Measurements from ENCODE around the gene LOC101059915.
"Not testable (repeated sequence)": the region's sequence is repeated elsewhere in the genome, so short reads cannot be mapped to it uniquely, and the experiment has no call there.

Gene LOC101059915

GRCh38 chrX:71638409-71638808, 28.9 kb upstream of the LOC101059915 start:
- no peak for DNase-seq (ENCODE audit: extremely low read depth, low read depth, low spot score)

DNA sequence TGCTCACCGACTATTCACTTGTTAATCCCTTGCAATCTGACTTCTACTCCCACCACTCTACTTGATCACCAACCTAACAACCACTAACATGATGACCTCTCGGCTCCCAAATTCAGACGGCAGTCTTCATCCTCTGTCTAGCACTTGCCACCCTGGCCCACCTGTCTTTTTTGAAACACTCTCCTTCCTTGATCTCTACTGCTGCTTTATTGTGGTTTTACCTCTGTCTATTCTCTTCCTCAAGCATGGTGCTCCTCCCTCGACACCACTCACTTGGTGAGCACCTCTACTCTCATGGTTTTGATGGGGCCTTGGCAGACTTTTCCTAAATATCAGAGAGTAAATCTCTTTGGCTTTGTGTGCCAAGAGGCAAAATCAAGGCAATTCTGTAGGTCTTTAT, 27.3 kb upstream of the LOC101059915 start:
- DNase-seq (ENCODE audit: extremely low read depth, low read depth, low spot score) = no peak

DNA sequence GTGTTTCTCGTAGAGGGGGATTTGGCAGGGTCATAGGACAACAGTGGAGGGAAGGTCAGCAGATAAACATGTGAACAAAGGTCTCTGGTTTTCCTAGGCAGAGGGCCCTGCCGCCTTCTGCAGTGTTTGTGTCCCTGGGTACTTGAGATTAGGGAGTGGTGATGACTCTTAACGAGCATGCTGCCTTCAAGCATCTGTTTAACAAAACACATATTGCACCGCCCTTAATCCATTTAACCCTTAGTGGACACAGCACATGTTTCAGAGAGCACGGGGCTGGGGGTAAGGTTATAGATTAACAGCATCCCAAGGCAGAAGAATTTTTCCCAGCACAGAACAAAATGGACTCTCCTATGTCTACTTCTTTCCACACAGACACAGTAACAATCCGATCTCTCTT, 22.9 kb upstream of the LOC101059915 start:
- not testable (repeated sequence) for DNase-seq (ENCODE audit: extremely low read depth, low read depth, low spot score)

GRCh38 chrX:71650333-71650969, 16.9 kb upstream of the LOC101059915 start:
- no peak for DNase-seq (ENCODE audit: extremely low read depth, low read depth, low spot score)

DNA sequence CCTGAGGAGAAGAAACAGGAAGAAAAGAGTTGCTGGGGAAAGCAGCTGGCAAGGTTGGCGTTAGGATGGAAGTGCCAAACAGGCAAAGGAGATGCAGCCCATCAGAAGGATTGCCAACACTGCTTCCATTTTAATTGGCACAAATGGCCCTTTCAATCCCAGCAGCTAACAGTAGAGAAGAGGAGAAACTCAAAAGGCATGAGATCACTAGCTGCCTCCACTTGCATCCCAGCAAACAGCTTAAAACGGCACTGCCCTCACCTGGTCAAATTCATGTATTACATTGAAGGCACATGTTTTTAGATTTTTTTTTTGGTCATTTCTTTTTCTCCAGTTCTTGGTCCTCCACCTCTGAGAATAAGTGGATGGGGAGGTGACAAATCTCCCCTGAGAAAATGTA, 14.9 kb upstream of the LOC101059915 start:
- peak; percentile 54 for DNase-seq (ENCODE audit: extremely low read depth, low read depth, low spot score)

DNA sequence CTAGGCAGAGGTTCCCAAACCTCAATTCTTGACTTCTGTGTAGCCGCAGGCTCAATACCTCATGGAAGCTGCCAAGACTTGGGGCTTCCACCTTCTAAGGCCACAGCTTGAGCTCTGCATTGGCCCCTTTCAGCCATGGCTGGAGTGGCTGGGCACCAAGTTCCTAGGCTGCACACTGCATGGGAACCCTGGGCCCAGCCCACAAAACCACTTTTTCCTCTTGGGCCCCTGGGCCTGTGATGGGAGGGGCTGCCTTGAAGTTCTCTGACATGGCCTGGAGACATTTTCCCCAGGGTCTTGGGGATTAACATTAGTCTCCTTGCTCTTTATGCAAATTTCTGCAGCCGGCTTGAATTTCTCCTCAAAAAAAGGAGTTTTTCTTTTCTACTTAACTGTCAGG, 14.0 kb upstream of the LOC101059915 start:
- DNase-seq (ENCODE audit: extremely low read depth, low read depth, low spot score) = no peak

- no peak for DNase-seq (ENCODE audit: extremely low read depth, low read depth, low spot score)
Measured at GRCh38 chrX:71657267-71657666, 10.1 kb upstream of the LOC101059915 start.

DNA sequence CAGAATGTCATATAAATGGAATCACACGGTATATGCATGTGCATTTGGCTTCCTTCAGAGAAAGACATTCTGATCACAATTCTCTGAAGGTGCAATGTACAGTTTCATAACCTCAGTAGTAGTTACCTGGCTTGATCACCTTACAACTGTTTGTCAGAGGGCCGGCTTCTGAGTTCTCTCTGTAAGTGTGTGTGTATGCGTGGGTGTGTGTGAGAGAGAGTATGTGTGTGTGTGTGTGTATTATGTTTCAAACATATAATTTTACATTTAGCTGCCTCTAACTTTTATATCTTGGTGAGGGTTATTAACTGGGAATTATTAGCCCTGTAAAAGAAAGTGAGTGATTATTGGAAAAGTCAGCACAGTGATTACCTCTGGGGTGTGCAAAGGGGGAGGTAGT, 8.0 kb upstream of the LOC101059915 start:
- no peak for DNase-seq (ENCODE audit: extremely low read depth, low read depth, low spot score)

GRCh38 chrX:71659959-71660358, 7.4 kb upstream of the LOC101059915 start:
- no peak for DNase-seq (ENCODE audit: extremely low read depth, low read depth, low spot score)

DNA sequence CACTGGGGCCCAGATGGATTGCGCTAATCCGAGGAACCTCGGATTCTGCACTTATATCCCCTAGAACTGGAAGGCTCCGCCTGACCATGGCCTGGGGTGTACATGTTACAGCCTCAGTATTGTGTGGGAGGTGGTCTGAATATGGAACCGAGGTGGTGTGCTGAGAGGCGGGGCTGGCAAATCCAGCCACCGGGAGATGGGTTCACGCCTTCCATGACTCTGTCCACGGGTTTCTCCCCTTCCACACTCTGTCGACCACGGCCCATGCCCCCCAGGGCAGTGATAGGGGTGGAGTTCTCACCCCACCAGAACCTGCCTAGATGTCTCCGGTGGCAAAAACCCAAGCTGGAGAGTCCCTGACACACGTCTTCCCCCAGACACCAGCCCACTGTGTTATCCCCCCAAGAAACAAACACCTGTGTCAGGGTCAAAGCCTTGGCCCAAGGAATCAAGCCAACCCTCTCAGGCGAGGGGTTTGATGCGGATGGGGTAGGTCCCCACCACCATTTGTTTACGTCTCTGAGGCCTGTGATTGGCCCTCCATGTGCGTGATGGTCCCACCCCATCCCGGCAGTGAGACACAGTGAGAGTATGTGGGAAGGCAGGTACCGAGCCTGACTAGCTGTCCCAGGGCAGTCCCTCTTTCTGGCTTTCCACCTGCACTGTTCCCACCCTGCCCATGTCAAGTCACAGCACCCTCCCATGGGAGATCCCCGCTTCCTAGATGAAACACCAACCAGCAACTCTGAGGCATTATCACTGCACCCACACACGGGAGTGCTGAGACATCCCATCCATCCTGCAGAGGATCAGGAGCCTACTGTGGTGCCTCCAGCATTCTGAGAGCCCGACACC, 6.6 kb upstream of the LOC101059915 start:
- no peak for DNase-seq (ENCODE audit: extremely low read depth, low read depth, low spot score)

- DNase-seq (ENCODE audit: extremely low read depth, low read depth, low spot score) = no peak
Measured at GRCh38 chrX:71661919-71662318, 5.4 kb upstream of the LOC101059915 start.

DNA sequence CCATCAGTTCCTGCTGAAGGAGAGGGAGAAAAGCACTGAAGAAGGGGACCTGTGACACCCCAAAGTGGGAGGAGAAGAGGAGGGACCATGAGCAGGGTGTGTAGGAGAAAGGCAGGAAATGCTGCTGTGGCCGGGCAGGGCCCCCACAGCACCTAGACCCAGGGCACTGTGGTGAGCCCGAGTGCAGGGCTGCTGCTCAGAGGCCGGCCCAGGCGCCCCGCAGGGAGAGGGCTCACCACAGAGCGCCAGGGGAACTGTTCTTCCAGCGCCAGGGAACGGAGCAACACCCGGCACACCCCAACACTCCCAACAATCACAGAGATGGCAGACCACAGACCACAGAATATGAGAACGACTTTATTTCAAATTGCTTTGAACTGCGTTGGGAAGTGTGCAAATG, 4.7 kb upstream of the LOC101059915 start:
- not testable (repeated sequence) for DNase-seq (ENCODE audit: extremely low read depth, low read depth, low spot score)

GRCh38 chrX:71663238-71663637, 4.1 kb upstream of the LOC101059915 start:
- not testable (repeated sequence) for DNase-seq (ENCODE audit: extremely low read depth, low read depth, low spot score)

DNA sequence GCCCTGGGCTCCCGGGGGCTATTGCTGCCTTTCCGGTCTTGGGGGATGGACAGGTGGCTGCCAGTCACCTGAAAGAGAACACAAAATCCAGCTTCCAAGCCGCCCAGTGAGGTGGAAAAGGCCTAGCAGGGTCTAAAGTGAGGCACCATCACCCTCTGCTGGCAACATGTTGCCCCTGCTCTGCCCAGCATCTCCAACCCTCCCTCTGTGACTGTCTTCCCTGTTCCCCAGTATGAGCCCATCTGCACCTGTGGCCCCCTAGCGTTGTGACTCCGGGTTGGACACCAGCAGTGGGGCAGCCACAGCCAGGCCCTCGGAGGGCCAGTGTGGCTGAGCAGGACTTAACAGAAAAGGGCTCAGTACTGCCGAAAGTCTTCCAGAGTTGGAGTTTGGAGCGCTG, 3.1 kb upstream of the LOC101059915 start:
- DNase-seq (ENCODE audit: extremely low read depth, low read depth, low spot score) = not testable (repeated sequence)

- DNase-seq (ENCODE audit: extremely low read depth, low read depth, low spot score) = no peak
Measured at GRCh38 chrX:71664889-71665491, 2.4 kb upstream of the LOC101059915 start.

- DNase-seq (ENCODE audit: extremely low read depth, low read depth, low spot score) = no peak
Measured at GRCh38 chrX:71665747-71666146, 1.6 kb upstream of the LOC101059915 start.

DNA sequence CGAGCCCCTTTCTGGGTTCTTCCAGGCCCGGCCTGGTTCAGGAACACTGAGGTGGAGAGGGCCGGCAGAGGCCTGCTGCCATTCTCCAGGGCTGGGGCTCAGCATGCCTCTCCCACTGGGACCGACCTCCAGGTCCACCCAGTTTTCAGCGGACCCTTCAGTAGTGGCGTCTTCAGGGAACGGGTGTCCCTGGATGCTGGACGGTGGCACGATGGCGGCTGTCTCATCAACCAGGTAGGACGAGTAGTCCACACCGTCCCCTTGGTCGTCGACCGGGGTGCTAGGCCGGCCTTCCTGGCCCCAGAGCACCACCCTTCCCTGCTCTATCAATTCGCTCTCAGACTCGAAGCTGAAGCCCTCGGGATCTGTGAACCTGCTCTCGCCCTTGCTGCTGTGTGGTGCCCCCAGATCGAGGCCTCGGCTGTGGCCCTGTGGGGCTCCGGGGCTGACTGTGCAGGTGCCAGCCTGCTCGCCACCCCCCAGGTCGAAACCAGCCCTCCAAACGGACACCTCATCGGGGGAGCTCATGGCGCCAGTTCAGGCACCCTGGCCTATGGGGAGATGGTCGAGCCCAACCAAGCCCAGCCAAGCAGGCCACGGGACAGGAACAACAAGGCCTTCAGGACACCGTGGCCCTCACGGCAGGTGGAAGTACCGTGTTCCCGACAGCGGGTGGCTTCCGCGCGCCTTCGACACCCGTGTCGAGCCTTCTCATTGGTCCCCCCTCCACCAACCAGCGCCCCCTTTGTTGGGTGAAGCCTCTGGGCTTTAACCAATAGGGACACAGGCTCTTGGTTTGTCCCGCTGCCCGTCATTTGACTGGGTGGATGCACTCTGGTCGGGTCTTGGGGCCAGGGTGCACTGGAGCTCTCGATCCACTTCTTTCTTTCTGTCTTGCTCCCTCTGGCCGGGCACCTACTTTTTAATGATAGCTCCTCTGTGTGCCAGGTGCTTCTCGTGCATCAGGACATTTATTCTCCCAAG, 814 bp upstream of the LOC101059915 start:
- DNase-seq (ENCODE audit: extremely low read depth, low read depth, low spot score) = no peak

- DNase-seq (ENCODE audit: extremely low read depth, low read depth, low spot score) = no peak
Measured at GRCh38 chrX:71668248-71668595, 876 bp downstream of the LOC101059915 start.

- DNase-seq (ENCODE audit: extremely low read depth, low read depth, low spot score) = no peak
Measured at GRCh38 chrX:71669492-71669891, 2.1 kb downstream of the LOC101059915 start.

- not testable (repeated sequence) for DNase-seq (ENCODE audit: extremely low read depth, low read depth, low spot score)
Measured at GRCh38 chrX:71669947-71670346, 2.6 kb downstream of the LOC101059915 start.
